Large intestine (tissue), 3 donors: ENCODE results near the gene MRPL50. TPM values are rescaled to one million over a fixed set of nuclear protein-coding genes. Genes with fewer than 3 reads are reported as not detected.

Experiments used
- DNase-seq, 2 donors: peaks; one replicate each; pipeline versions ENCODE4 v3.0.0 to v3.0.0-alpha.2; 2013
- H3K27ac ChIP-seq: one replicate; pipeline ENCODE4 v1.5.1; 2013; ENCODE audit warnings: low read length
- H3K27me3 ChIP-seq: 2 replicates; pipeline ENCODE4 v1.6.1; 2013; ENCODE audit warnings: low read length; ENCODE audit not compliant: control insufficient read depth, insufficient read depth
- H3K36me3 ChIP-seq: 2 replicates; pipeline ENCODE4 v1.6.1; 2013; ENCODE audit warnings: low read length; ENCODE audit not compliant: control insufficient read depth, insufficient read depth
- H3K4me1 ChIP-seq: one replicate; pipeline ENCODE4 v1.6.1; 2013; ENCODE audit warnings: low read length; ENCODE audit not compliant: control insufficient read depth, insufficient read depth
- H3K4me3 ChIP-seq: one replicate; pipeline ENCODE4 v1.5.1; 2013; ENCODE audit warnings: low read length
- H3K9me3 ChIP-seq: one replicate; pipeline ENCODE4 v1.6.1; 2013; ENCODE audit warnings: mild to moderate bottlenecking, low read depth, low read length, moderate library complexity; ENCODE audit not compliant: control insufficient read depth
- WGBS: methylation state at CpG from one replicate; pipeline ENCODE4 v1.1.5; 2013; ENCODE audit warnings: low lambda C conversion rate; ENCODE audit not compliant: insufficient coverage; 5-methylcytosine and 5-hydroxymethylcytosine counted together
- polyA plus RNA-seq: library from polyadenylated mRNA; unstranded; fragments of 120-200 nt; gene quantifications from one replicate; pipeline ENCODE4 v1.2.1, GENCODE V29; 2013

Gene MRPL50
- polyA plus RNA-seq, 1 donor: 27.5 TPM

DNA sequence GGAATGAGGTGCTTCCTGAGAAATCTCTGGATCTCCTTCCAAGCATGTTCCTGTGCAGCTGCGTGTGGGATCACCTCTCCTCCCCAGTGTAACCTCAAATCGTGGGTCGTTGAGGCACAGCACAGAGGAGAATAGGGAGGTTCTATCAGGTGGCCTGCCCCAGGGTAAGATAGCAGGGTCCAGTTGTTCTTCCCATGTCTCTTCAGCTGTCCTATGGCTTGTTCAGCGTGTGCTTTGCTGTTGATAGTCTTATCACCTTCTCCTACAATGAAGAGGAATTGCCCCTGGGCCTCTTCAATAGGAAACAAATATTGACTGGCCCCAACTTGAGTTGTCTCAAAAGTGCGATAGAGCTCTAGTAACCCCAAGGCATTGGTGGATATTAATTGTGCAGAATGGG, 36.0 kb downstream of the MRPL50 start:
- H3K9me3 ChIP-seq: no peaks in the 10 kb centered on the region
- H3K4me3 ChIP-seq: no peak overlapping the region
- H3K27ac ChIP-seq: no peak overlapping the region
- peaks cover 15% of the 10 kb centered on the region for H3K4me1 ChIP-seq
- WGBS: no CpG with 5 or more reads among the region's 5 CpGs
- no peaks in the 10 kb centered on the region for H3K36me3 ChIP-seq
- no peak for DNase-seq
- H3K27me3 ChIP-seq: no peaks in the 10 kb centered on the region

DNA sequence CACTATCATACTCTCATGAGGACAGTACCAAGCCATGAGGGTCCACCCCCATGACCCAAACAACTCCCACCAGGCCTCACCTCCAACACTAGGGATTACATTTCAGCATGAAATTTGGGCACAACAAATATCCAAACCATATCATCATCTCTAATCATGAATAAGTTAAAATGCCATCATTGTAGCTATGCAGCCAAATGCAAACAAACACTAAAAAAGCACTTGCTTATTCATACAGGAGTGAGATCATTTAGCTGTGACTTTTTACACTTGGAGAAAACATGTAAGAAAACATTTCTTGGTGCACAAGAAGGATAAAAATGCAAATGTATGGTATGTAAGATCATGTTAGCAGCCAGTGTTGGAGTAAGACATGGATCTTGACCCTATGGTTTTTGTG, 37.8 kb downstream of the MRPL50 start:
- H3K27me3 ChIP-seq: no peaks in the 10 kb centered on the region
- no peaks in the 10 kb centered on the region for H3K9me3 ChIP-seq
- DNase-seq: no peak
- no peak overlapping the region for H3K4me3 ChIP-seq
- H3K4me1 ChIP-seq: peaks cover 7% of the 10 kb centered on the region
- no peak overlapping the region for H3K27ac ChIP-seq
- no peaks in the 10 kb centered on the region for H3K36me3 ChIP-seq

DNA sequence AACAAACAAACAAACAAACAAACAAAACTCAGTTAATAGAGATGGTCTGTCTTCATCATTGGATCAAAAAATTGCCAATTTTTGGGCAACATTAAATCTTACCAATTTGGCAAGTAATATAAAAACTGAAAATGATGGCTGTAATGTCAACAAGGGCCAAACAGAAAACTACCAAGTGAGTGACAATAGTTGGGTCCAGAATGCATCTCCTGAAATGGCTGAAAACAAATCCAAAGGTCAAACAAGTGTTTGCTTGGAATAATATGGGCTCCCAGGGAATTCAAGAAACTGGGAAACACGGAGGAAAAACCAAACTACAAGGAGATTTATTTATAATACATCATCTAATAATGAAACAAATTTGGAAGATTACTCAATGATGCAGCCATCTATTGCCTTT, 38.7 kb downstream of the MRPL50 start:
- WGBS: no CpG with 5 or more reads among the region's 1 CpG
- DNase-seq: no peak
- H3K36me3 ChIP-seq: no peaks in the 10 kb centered on the region
- no peaks in the 10 kb centered on the region for H3K9me3 ChIP-seq
- H3K27ac ChIP-seq: no peak overlapping the region
- peaks cover 14% of the 10 kb centered on the region for H3K4me1 ChIP-seq
- no peak overlapping the region for H3K4me3 ChIP-seq
- no peaks in the 10 kb centered on the region for H3K27me3 ChIP-seq

DNA sequence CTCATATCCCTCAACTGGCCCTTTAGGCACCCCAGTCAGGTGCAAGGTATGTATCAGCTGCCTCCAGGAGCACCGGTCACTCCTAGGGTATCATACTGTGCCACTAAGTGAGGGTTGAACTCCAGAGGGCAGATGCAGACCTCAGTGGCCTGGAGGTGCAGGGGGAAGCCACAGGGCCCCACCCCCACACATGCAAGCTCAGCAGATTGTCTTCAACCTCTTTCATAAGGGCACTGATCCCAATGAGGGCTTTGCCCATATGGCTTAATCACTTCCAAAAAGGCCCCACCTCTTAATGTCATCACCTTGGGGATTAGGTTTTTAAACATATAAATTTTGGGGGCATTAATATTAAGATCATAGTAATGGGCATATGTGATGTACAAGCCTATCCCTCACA, 41.8 kb downstream of the MRPL50 start:
- WGBS: no CpG with 5 or more reads among the region's 1 CpG
- Histone ChIP-seq H3K27ac (no peak overlapping the region), H3K9me3 (no peaks in the 10 kb centered on the region), H3K4me3 (no peak overlapping the region), H3K27me3 (no peaks in the 10 kb centered on the region), H3K4me1 (peaks cover 29% of the 10 kb centered on the region), H3K36me3 (no peaks in the 10 kb centered on the region)
- no peak for DNase-seq

GRCh38 chr9:101354765-101355708, 43.4 kb downstream of the MRPL50 start:
- H3K9me3 ChIP-seq: no peaks in the 10 kb centered on the region
- peak; percentile 31 to 67 for DNase-seq

DNA sequence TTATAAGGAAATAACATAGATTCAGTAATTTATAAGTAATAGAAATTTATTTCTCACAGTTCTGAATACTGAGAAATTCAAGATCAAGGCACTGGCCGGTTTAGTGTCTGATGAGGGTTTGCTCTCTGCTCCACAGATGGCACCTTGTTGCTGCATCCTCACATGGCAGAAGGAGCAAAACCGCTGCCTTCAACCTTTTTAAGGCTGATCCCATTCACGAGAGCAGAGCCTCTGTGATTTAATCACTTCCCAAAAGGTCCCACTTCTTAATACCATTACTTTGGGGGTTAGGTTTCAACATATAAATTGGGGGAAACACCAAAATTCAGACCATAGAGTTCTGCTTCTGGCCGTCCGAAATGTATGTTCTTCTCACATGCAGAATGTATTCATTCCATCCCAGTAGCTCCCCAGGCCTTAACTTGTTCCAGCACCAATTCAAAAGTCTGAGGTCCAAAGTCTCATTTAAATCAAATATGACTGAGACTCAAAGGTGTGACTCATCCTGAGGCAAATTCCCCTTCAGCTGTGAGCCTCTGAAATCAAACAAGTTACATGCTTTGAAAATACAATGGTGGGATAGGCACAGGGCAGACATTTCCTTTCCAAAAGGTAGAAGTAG, 44.2 kb downstream of the MRPL50 start:
- WGBS: 100% methylated on average over 1 of the region's 5 CpGs
- peak overlapping the region; percentile 89 for H3K27ac ChIP-seq
- DNase-seq: peak; percentile 60 to 86
- no peaks in the 10 kb centered on the region for H3K9me3 ChIP-seq
- H3K4me3 ChIP-seq: no peak overlapping the region
- peaks cover 29% of the 10 kb centered on the region for H3K4me1 ChIP-seq
- no peaks in the 10 kb centered on the region for H3K27me3 ChIP-seq
- no peaks in the 10 kb centered on the region for H3K36me3 ChIP-seq

More at GRCh38 chr9:101354765-101355708, 43.4 kb downstream of the MRPL50 start:
- 30% methylated on average over 3 of the region's 7 CpGs for WGBS
- no peaks in the 10 kb centered on the region for H3K36me3 ChIP-seq
- H3K4me1 ChIP-seq: peaks cover 29% of the 10 kb centered on the region
- H3K27me3 ChIP-seq: no peaks in the 10 kb centered on the region
- H3K4me3 ChIP-seq: no peak overlapping the region
- H3K27ac ChIP-seq: peak overlapping the region; percentile 89

- H3K9me3 ChIP-seq: no peaks in the 10 kb centered on the region
- peaks cover 29% of the 10 kb centered on the region for H3K4me1 ChIP-seq
- DNase-seq: no peak
- no peak overlapping the region for H3K4me3 ChIP-seq
- peak overlapping the region; percentile 0 for H3K27ac ChIP-seq
- no peaks in the 10 kb centered on the region for H3K36me3 ChIP-seq
- 87% methylated on average over 2 of the region's 2 CpGs for WGBS
- no peaks in the 10 kb centered on the region for H3K27me3 ChIP-seq
Measured at GRCh38 chr9:101353683-101354082, 44.7 kb downstream of the MRPL50 start.

- peak overlapping the region; percentile 3 for H3K27ac ChIP-seq
- no peaks in the 10 kb centered on the region for H3K36me3 ChIP-seq
- no CpG with 5 or more reads among the region's 6 CpGs for WGBS
- H3K4me1 ChIP-seq: peaks cover 29% of the 10 kb centered on the region
- DNase-seq: peak in 1 of 2 donors; percentile 52
- H3K9me3 ChIP-seq: no peaks in the 10 kb centered on the region
- H3K4me3 ChIP-seq: no peak overlapping the region
- H3K27me3 ChIP-seq: no peaks in the 10 kb centered on the region
Measured at GRCh38 chr9:101352892-101353463, 45.4 kb downstream of the MRPL50 start.

DNA sequence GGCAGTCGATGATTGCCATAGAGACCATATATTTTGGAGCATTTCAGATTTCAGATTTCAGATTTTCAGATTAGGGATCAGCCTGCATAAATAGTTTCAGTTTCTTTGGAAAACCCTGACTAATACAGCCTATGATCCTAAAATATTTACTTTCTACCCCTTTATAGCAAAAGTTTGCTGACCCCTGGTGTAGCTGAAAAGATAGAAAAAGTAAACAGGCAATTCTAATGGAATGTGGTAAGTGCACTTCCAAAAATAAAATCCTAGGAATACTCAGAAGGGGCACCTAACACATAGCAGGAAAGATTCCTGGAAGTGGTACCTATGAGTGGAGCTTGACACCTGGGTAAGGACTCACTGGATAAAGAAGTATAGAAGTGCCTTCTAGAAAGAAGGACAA, 48.1 kb downstream of the MRPL50 start:
- no peaks in the 10 kb centered on the region for H3K9me3 ChIP-seq
- H3K27ac ChIP-seq: no peak overlapping the region
- no peaks in the 10 kb centered on the region for H3K27me3 ChIP-seq
- WGBS: 75% methylated on average over 1 of the region's 1 CpG
- no peak overlapping the region for H3K4me3 ChIP-seq
- H3K4me1 ChIP-seq: peaks cover 21% of the 10 kb centered on the region
- H3K36me3 ChIP-seq: no peaks in the 10 kb centered on the region
- no peak for DNase-seq

GRCh38 chr9:101342595-101342994, 55.8 kb downstream of the MRPL50 start:
- H3K36me3 ChIP-seq: no peaks in the 10 kb centered on the region
- H3K27me3 ChIP-seq: no peaks in the 10 kb centered on the region
- H3K27ac ChIP-seq: no peak overlapping the region
- no peak overlapping the region for H3K4me3 ChIP-seq
- H3K4me1 ChIP-seq: no peaks in the 10 kb centered on the region
- H3K9me3 ChIP-seq: no peaks in the 10 kb centered on the region
- DNase-seq: no peak
- no CpG with 5 or more reads among the region's 1 CpG for WGBS
